K562 (cell line): ENCODE data around the gene ALKBH7. TPM values are rescaled to one million over a fixed set of nuclear protein-coding genes. Genes with fewer than 3 reads are reported as not detected.

Experiments used
- ATAC-seq: fragments of 200-7000 bp; cut with Tn5 transposase; 3 replicates; pipeline ENCODE4 v1.9.1; 2020; ENCODE audit warnings: moderate library complexity
- BruUV-seq: library from RNA; stranded (reverse); fragments of 400-500 nt; replicated peaks from 2 replicates; lab custom pipeline; 2021; lab: Mats Ljungman, UMichigan
- CTCF ChIA-PET: fragments of 300-600 bp; formaldehyde crosslinking; extraction: SDS; loops from one replicate; lab custom pipeline; 2021; ENCODE audit warnings: low intra/inter-chr PET ratio; lab: Yijun Ruan, JAX
- POLR2A ChIA-PET: fragments of 300-600, 350-650 bp; sonication (Branson Sonifier 250); formaldehyde crosslinking; extraction: SDS; loops from one replicate; lab custom pipeline; 2021; ENCODE audit warnings: antibody characterized with exemption, inconsistent platforms; lab: Yijun Ruan, JAX
- DNase-seq, 4 experiments: peaks; one replicate each; pipeline versions ENCODE4 v3.0.0 to v3.0.0-alpha.2; 2011 to 2018; ENCODE audit warnings: low spot score in 3 of 4, mixed read lengths in 3 of 4; ENCODE audit errors: extremely low read depth in 1 of 4
- FAIRE-seq: peaks from 2 replicates; lab custom pipeline; 2011; peaks lifted over from hg19 to GRCh38; lab: Jason Lieb, UNC
- H2AFZ ChIP-seq: 2 replicates; pipeline ENCODE4 v1.6.0; 2011; ENCODE audit warnings: low read depth, low read length, control low read depth, inconsistent platforms
- H3K27ac ChIP-seq: fragments of 200-600 bp; 3 replicates; pipeline ENCODE4 v1.8.0; 2011; ENCODE audit warnings: low read depth, mild to moderate bottlenecking, control low read depth, inconsistent platforms, low read length, moderate library complexity, mixed read lengths; ENCODE audit errors: extremely low read depth
- H3K27me3 ChIP-seq, 2 experiments: fragments of 300-600 bp in 1 of 2; 2 replicates in 1 of 2; 3 replicates in 1 of 2; pipeline versions ENCODE4 v1.6.0 to v1.8.0; 2011; ENCODE audit warnings: inconsistent platforms in 2 of 2, low read length in 2 of 2, mild to moderate bottlenecking in 1 of 2, mixed read lengths in 1 of 2, moderate library complexity in 1 of 2; ENCODE audit not compliant: control insufficient read depth in 2 of 2, insufficient read depth in 2 of 2
- H3K36me3 ChIP-seq: fragments of 300-600 bp; 3 replicates; pipeline ENCODE4 v1.8.0; 2011; ENCODE audit warnings: mild to moderate bottlenecking, low read length, inconsistent platforms; ENCODE audit not compliant: control insufficient read depth, insufficient read depth
- H3K4me1 ChIP-seq, 2 experiments: fragments of 200-600 bp in 1 of 2; replicated peaks in 1 of 2; 2 replicates in 1 of 2; 3 replicates in 1 of 2; pipeline versions ENCODE4 v1.5.1 to v1.8.0; 2011; ENCODE audit warnings: inconsistent platforms in 2 of 2, low read length in 2 of 2, mild to moderate bottlenecking in 1 of 2, mixed read lengths in 1 of 2, moderate library complexity in 1 of 2; ENCODE audit not compliant: control insufficient read depth in 2 of 2, insufficient read depth in 2 of 2
- H3K4me2 ChIP-seq: 2 replicates; pipeline ENCODE4 v1.6.1; 2011; ENCODE audit warnings: low read length, control low read depth, inconsistent platforms, mixed read lengths; ENCODE audit not compliant: insufficient read depth
- H3K4me3 ChIP-seq: fragments of 200-600 bp; sonication (generic), shearing (Covaris generic); 2 replicates; pipeline ENCODE4 v1.5.1; 2016; ENCODE audit warnings: control low read depth, inconsistent platforms
- H3K79me2 ChIP-seq: fragments of 200-600 bp; 3 replicates; pipeline ENCODE4 v1.8.0; 2011; ENCODE audit warnings: low read length, inconsistent platforms; ENCODE audit not compliant: control insufficient read depth, insufficient read depth
- H3K9ac ChIP-seq, 2 experiments: 2 replicates each; pipeline versions ENCODE4 v1.6.0 to v1.6.1; 2011; ENCODE audit warnings: low read depth in 2 of 2, low read length in 2 of 2, control low read depth in 1 of 2, inconsistent platforms in 1 of 2, mild to moderate bottlenecking in 1 of 2, mixed read lengths in 1 of 2; ENCODE audit not compliant: insufficient read depth in 1 of 2
- H3K9me1 ChIP-seq: one replicate; pipeline ENCODE4 v1.6.0; 2011; ENCODE audit warnings: inconsistent platforms, mild to moderate bottlenecking, low read length, moderate library complexity; ENCODE audit not compliant: control insufficient read depth, insufficient read depth
- H3K9me3 ChIP-seq: replicated peaks from 2 replicates; pipeline ENCODE4 v1.5.1; 2011; ENCODE audit warnings: low read depth, low read length, inconsistent platforms; ENCODE audit not compliant: control insufficient read depth, insufficient read depth
- H4K20me1 ChIP-seq: replicated peaks from 2 replicates; pipeline ENCODE4 v1.6.1; 2011; ENCODE audit warnings: low read length, inconsistent platforms, mixed read lengths; ENCODE audit not compliant: control insufficient read depth, insufficient read depth
- USF1 ChIP-seq: sonication (generic); formaldehyde crosslinking; IDR thresholded peaks from 2 replicates; pipeline ENCODE4 v1.9.0; 2022; ENCODE audit warnings: mild to moderate bottlenecking, missing genetic modification reagents
- ZBTB33 ChIP-seq: sonication (generic); formaldehyde crosslinking; IDR thresholded peaks from 2 replicates; pipeline ENCODE4 v1.8.1; 2023; ENCODE audit warnings: mild to moderate bottlenecking, missing genetic modification reagents
- WGBS: fragments of 100-300 bp; shearing (Covaris generic); methylation state at CpG from one replicate; pipeline ENCODE4 v1.1.6; 2016; ENCODE audit warnings: low coverage, mixed read lengths; ENCODE audit not compliant: insufficient coverage; ENCODE audit errors: missing lambda C conversion rate; 5-methylcytosine and 5-hydroxymethylcytosine counted together
- in situ Hi-C: fragments of 300-500 bp; cut with MboI; formaldehyde crosslinking; loops from 4 replicates; pipeline ENCODE4 v1.15.0; 2018; ENCODE audit warnings: inconsistent platforms, mixed read lengths
- intact Hi-C: fragments of 100-400 bp; cut with micrococcal nuclease; formaldehyde crosslinking; loops from 2 replicates; pipeline ENCODE4 v1.14.2; 2022
- polyA plus RNA-seq, 8 experiments: library from polyadenylated mRNA; depleted of rRNA in 4 of 8; stranded (reverse) in 5 of 8; unstranded in 3 of 8; fragments of >200 nt; fragmentation: Nextera tagmentation in 2 of 8; fragmentation: Illumina TruSeq in 1 of 8; extraction: Ambion mirVana in 2 of 8; extraction: Trizol in 1 of 8; gene quantifications; 2 replicates each; pipeline versions ENCODE4 v1.2.1 to v1.2.3, GENCODE V29; 2011 to 2014; ENCODE audit warnings: inconsistent platforms in 1 of 8, missing spikeins in 1 of 8
- total RNA-seq, 7 experiments: library from RNA; depleted of rRNA in 6 of 7; stranded (reverse); fragments of >200 nt in 6 of 7; fragmentation: Illumina TruSeq in 2 of 7; extraction: Trizol in 2 of 7; gene quantifications; 2 replicates each; pipeline versions ENCODE4 v1.2.1 to v1.2.3, GENCODE V29; 2011 to 2021; ENCODE audit warnings: low replicate concordance in 1 of 7

The ALKBH7 gene
- total and polyA plus RNA-seq, 9 of the 15 experiments (the other 6 are each of a cell fraction or from before 2014, with no cell fraction given) = 0.69 to 94.8 (median 17.6) TPM

DNA sequence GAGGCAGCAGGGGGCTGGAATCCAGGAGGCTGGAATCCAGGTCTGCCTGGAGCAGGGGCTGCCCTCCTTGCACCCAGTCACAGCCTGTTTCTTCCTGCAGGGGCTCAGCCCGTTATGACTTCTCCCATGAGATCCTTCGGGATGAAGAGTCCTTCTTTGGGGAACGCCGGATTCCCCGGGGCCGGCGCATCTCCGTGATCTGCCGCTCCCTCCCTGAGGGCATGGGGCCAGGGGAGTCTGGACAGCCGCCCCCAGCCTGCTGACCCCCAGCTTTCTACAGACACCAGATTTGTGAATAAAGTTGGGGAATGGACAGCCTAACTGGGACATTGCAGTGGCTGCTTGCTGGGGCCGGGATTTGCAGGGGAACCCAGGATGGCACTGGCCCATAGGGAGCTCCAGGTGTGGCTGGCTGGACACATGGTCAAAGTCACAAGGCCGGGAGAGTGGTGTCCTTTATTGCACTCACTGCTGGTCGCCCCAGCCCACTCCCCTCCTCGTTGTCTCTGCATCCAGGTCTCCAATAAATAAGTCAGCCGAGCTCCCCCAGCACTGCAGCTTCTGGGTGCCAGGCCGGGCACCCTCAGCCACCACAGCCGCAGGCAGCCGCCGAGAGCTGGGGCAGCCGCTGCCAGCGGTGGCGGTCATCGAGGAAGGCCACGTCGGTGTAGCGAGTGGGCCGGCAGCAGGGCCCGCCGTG, 2.3 kb downstream of the ALKBH7 start:
- no peaks in the 10 kb centered on the region for H3K9me3 ChIP-seq
- no peaks in the 10 kb centered on the region for H4K20me1 ChIP-seq
- H3K4me3 ChIP-seq = no peak overlapping the region
- no peak overlapping the region for H3K4me2 ChIP-seq
- in situ Hi-C loops = no loop called here
- peak overlapping the region in 1 of 2 experiments; percentile 86; a peak in 2 of 4 replicates for H3K9ac ChIP-seq
- peaks cover 8 to 57% of the 10 kb centered on the region in 2 experiments for H3K4me1 ChIP-seq
- ChIA-PET POLR2A (interaction anchor here (2.5 kb wide), 1 partner anchor 14 kb away, joined by 8 read pairs; no protein-coding TSS in a partner anchor), CTCF (no interaction called here)
- FAIRE-seq (no peak), DNase-seq (no peak), ATAC-seq (no peak)
- peaks cover 7% of the 10 kb centered on the region; the same call in 2 of the 3 replicates for H3K79me2 ChIP-seq
- H3K36me3 ChIP-seq = peaks cover 34% of the 10 kb centered on the region; the same call in 2 of the 3 replicates
- no peaks in the 10 kb centered on the region for H3K9me1 ChIP-seq
- no TSS peak for BruUV-seq
- no peak overlapping the region for H2AFZ ChIP-seq
- intact Hi-C loops = no loop called here
- 87% methylated on average over 7 of the region's 29 CpGs for WGBS
- TF ChIP-seq ZBTB33 = 0 out of 2 replicates have a peak, but pooled peaks have one; percentile 38
- TF ChIP-seq USF1 (CRISPR knock-in tag) = no peak
- TF ChIP-seq, all 486 proteins: peak for 1
- no peaks in the 10 kb centered on the region for H3K27me3 ChIP-seq
- H3K27ac ChIP-seq = no peak overlapping the region
